ENCODE measurements around the gene ZNF568. TPM values are rescaled to one million over a fixed set of nuclear protein-coding genes. Genes with fewer than 3 reads are reported as not detected.

The ZNF568 gene
- total RNA-seq = 1 to 10 TPM; 5.9 to 7.0 TPM

DNA sequence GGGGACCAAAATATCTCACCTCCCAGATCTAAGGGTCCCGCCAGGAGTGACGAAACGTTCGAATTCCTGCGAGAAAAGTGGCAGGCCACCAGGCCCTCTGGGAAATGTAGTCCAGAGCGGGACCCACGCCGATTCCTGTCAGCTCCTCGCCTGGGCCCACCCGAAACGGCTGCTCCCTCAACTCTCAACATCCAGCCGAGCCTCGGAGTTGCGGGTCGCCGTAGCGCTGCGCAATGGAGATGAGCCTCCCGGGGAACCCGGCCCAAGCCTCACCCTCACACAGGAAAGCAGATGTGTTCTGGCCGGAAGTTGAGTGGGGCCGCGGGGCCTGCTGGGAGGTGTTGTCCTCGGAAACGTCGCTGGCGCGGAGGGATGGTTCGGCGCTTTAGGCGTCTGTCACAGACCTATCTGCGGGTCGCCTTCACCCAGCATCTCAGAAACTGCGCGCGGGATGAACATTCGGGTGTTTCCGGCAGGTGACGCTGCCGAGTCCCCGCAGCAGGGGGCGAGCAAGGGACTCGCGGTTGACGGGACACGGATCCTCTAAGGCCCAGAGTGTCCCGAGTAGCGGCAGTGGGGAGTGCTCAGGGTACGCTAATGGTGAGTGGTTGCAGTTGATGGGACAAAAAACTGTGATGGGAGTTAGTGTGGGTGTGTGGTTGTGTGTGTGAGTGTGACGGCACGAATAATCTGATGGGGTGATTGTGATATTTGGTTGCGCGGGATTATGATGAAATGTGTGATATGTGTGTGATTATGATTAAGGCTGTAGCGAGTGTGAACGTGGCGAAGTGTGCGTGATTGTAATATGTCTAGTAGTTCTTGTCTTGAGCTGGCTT lies at the start of gene ZNF568, which contains the start of gene ZNF829:
Gene ZNF568, plus strand, starts transcription at position 341 of the 839 bp plus-strand sequence. CDS start 6,439 bp downstream, outside the sequence.
Gene ZNF829, minus strand, starts transcription at position 300 of the 839 bp plus-strand sequence. CDS start 1,124 bp downstream, outside the sequence.
- DNase-seq = peak; percentile 79 to 89 (median 85)
- no peaks in the 10 kb centered on the region for H3K27me3 ChIP-seq
- peaks cover 16% of the 10 kb centered on the region for H3K4me1 ChIP-seq
- ATAC-seq = peak; percentile 92
- peaks cover 0 to 1% of the 10 kb centered on the region in 2 donors for H3K36me3 ChIP-seq (replicated peaks in 1 of 2; ENCODE audit: insufficient read depth in 1 of 2, low read depth in 2 of 2)
- peak within 1 kb of the TSS; percentile 53 to 93 (median 86) for H3K27ac ChIP-seq
- TF ChIP-seq POLR2A (IDR thresholded peaks at IDR 0.05) = peak in 1 of 3 donors; percentile 45
- TF ChIP-seq, protein P1, sequence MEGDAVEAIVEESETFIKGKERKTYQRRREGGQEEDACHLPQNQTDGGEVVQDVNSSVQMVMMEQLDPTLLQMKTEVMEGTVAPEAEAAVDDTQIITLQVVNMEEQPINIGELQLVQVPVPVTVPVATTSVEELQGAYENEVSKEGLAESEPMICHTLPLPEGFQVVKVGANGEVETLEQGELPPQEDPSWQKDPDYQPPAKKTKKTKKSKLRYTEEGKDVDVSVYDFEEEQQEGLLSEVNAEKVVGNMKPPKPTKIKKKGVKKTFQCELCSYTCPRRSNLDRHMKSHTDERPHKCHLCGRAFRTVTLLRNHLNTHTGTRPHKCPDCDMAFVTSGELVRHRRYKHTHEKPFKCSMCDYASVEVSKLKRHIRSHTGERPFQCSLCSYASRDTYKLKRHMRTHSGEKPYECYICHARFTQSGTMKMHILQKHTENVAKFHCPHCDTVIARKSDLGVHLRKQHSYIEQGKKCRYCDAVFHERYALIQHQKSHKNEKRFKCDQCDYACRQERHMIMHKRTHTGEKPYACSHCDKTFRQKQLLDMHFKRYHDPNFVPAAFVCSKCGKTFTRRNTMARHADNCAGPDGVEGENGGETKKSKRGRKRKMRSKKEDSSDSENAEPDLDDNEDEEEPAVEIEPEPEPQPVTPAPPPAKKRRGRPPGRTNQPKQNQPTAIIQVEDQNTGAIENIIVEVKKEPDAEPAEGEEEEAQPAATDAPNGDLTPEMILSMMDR (IDR thresholded peaks at IDR 0.05) = peak in 6 of 7 experiments; percentile 38 to 75 (median 51)
- intact Hi-C loops (cut with DNase I) = no loop called here
- WGBS, 2 donors = 0 to 1% methylated on average over 13 to 57 of the region's 57 CpGs
- H3K4me3 ChIP-seq = peak within 1 kb of the TSS; percentile 95 to 96
- no peaks in the 10 kb centered on the region for H3K9me3 ChIP-seq

DNA sequence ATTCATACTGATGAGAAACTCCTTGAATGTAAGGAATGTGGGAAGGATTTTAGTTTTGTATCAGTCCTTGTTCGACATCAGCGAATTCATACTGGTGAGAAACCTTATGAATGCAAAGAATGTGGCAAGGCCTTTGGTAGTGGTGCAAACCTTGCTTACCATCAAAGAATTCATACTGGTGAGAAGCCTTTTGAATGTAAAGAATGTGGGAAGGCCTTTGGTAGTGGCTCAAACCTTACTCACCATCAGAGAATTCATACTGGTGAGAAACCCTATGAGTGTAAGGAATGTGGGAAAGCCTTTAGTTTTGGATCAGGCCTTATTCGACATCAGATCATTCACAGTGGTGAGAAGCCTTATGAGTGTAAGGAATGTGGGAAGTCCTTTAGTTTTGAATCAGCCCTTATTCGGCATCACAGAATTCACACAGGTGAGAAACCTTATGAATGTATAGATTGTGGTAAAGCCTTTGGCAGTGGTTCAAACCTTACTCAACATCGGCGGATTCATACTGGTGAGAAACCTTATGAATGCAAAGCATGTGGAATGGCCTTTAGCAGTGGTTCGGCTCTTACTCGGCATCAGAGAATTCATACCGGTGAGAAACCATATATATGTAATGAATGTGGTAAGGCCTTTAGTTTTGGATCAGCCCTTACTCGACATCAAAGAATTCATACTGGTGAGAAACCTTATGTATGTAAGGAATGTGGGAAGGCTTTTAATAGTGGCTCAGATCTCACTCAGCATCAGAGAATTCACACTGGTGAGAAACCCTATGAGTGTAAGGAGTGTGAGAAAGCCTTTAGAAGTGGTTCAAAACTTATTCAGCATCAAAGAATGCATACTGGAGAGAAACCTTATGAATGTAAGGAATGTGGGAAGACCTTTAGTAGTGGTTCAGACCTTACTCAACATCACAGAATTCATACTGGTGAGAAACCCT lies 38.9 kb upstream of the ZNF568 start:
- ATAC-seq = no peak
- TF ChIP-seq POLR2A (IDR thresholded peaks at IDR 0.05) = no peak
- TF ChIP-seq, protein P1 (IDR thresholded peaks at IDR 0.05) = no peak
- 95 to 97% methylated on average over 10 of the region's 10 CpGs for WGBS, 2 donors
- intact Hi-C loops (cut with DNase I) = no loop called here
- no peak for DNase-seq
- Histone ChIP-seq H3K36me3 (replicated peaks in 1 of 2; ENCODE audit: insufficient read depth in 1 of 2, low read depth in 2 of 2) (peaks cover 16 to 25% of the 10 kb centered on the region in 2 donors), H3K4me3 (no peak overlapping the region), H3K27me3 (no peaks in the 10 kb centered on the region), H3K27ac (no peak overlapping the region), H3K4me1 (no peaks in the 10 kb centered on the region), H3K9me3 (peaks cover 0 to 61% (median 16%) of the 10 kb centered on the region in 3 donors)

DNA sequence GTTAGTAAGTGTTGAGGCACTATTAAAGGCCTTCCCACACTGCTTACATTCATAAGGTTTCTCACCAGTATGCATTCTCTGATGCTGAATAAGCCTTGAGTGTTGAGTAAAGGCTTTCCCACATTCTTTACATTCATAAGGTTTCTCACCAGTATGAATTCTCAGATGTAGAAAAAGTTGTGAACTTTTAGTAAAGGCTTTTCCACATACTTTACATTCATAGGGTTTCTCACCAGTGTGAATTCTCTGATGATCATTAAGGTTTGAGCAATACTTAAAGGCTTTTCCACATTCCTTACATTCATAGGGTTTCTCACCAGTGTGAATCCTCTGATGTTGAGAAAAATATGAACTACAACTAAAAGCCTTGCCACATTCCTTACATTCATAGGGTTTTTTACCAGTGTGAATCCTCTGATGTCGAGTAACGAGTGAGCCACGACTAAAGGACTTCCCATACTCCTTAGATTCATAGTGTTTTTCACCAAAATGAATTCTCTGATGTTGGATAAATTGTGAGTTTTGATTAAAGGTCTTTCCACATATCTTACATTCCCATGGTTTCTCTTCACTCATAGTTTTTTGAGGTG lies 24.3 kb upstream of the ZNF568 start:
- intact Hi-C loops (cut with DNase I) = no loop called here
- DNase-seq = no peak
- H3K27ac ChIP-seq = no peak overlapping the region
- no peaks in the 10 kb centered on the region for H3K4me1 ChIP-seq
- H3K27me3 ChIP-seq = no peaks in the 10 kb centered on the region
- no peak for ATAC-seq
- no peak overlapping the region for H3K4me3 ChIP-seq
- WGBS, 2 donors = 95 to 98% methylated on average over 3 of the region's 3 CpGs
- H3K9me3 ChIP-seq = peaks cover 0 to 75% (median 8%) of the 10 kb centered on the region in 3 donors
- H3K36me3 ChIP-seq (replicated peaks in 1 of 2; ENCODE audit: insufficient read depth in 1 of 2, low read depth in 2 of 2) = peaks cover 9 to 25% of the 10 kb centered on the region in 2 donors
- TF ChIP-seq, protein P1 (IDR thresholded peaks at IDR 0.05) = no peak
- no peak for TF ChIP-seq POLR2A (IDR thresholded peaks at IDR 0.05)

DNA sequence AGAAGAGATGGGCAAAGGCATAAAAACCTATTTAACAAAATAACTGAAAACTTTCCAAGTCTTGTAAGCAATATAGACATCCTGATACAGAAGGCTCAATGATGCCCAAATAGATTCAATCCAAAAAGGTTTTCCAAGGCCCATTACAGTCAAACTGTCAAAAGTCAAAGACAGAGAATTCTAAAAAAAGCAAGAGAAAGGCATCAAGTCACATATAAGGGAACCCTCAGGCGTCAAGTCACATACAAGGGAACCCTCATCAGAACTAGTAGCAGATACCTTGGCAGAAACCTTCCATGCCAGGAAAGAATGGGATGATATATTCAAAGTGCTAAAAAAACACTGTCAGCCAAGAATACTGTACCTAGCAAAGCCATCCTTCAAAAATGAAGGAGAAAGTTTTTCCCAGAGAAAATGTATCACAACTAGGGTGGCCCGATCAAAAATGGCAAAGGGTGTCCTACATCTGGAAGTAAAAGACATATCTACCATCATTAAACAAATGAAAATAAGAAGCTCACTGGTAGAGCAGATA lies 21.2 kb upstream of the ZNF568 start:
- H3K27me3 ChIP-seq = no peaks in the 10 kb centered on the region
- peaks cover 0 to 81% (median 8%) of the 10 kb centered on the region in 3 donors for H3K9me3 ChIP-seq
- no peaks in the 10 kb centered on the region for H3K4me1 ChIP-seq
- no peak overlapping the region for H3K4me3 ChIP-seq
- intact Hi-C loops (cut with DNase I) = no loop called here
- TF ChIP-seq, protein P1 (IDR thresholded peaks at IDR 0.05) = no peak
- no peak for TF ChIP-seq POLR2A (IDR thresholded peaks at IDR 0.05)
- peaks cover 11 to 25% of the 10 kb centered on the region in 2 donors for H3K36me3 ChIP-seq (replicated peaks in 1 of 2; ENCODE audit: insufficient read depth in 1 of 2, low read depth in 2 of 2)
- 89 to 97% methylated on average over 2 of the region's 2 CpGs for WGBS, 2 donors
- ATAC-seq (no peak), DNase-seq (no peak)
- H3K27ac ChIP-seq = no peak overlapping the region

All from body of pancreas (tissue), 4 donors.